ENCODE measurements around the gene FAM53A. TPM values are rescaled to one million over a fixed set of nuclear protein-coding genes. Genes with fewer than 3 reads are reported as not detected.

FAM53A gene
- total and polyA plus RNA-seq, 2 of the 13 experiments (the other 11 are each of a cell fraction or from before 2014, with no cell fraction given): 0.48 to 1.1 TPM

- DNase-seq (ENCODE audit: low spot score) (no peak), ATAC-seq (no peak; the same call in 2 of the 3 replicates), FAIRE-seq (no peak)
- TF ChIP-seq ZNF7 (CRISPR knock-in tag; IDR thresholded peaks at IDR 0.05) (no peak), ZBTB7B (CRISPR knock-in tag; IDR thresholded peaks at IDR 0.05) (no peak), ZNF557 (CRISPR knock-in tag; IDR thresholded peaks at IDR 0.05) (no peak), ZMYM2 (CRISPR knock-in tag; IDR thresholded peaks at IDR 0.05) (no peak), ZNF616 (CRISPR knock-in tag; IDR thresholded peaks at IDR 0.05; ENCODE audit: low read depth) (no peak), SP140L (CRISPR knock-in tag; IDR thresholded peaks at IDR 0.05; ENCODE audit: borderline replicate concordance) (no peak), ZFYVE20 (CRISPR knock-in tag; IDR thresholded peaks at IDR 0.05; ENCODE audit: borderline replicate concordance, low read depth) (no peak), NFE2L2 (IDR thresholded peaks at IDR 0.05; ENCODE audit: low read length) (no peak), ZNF605 (CRISPR knock-in tag; IDR thresholded peaks at IDR 0.05) (no peak), GTF2F1 (IDR thresholded peaks at IDR 0.05; ENCODE audit: low read length) (no peak), PBX3 (CRISPR knock-in tag; IDR thresholded peaks at IDR 0.05; ENCODE audit: borderline replicate concordance) (no peak), SNAI1 (CRISPR knock-in tag; IDR thresholded peaks at IDR 0.05; ENCODE audit: borderline replicate concordance) (no peak), SP5 (CRISPR knock-in tag; IDR thresholded peaks at IDR 0.05; ENCODE audit: borderline replicate concordance, low read depth) (no peak), SKI (IDR thresholded peaks at IDR 0.05; ENCODE audit: partially characterized antibody) (no peak)
- TF ChIP-seq, protein P1, sequence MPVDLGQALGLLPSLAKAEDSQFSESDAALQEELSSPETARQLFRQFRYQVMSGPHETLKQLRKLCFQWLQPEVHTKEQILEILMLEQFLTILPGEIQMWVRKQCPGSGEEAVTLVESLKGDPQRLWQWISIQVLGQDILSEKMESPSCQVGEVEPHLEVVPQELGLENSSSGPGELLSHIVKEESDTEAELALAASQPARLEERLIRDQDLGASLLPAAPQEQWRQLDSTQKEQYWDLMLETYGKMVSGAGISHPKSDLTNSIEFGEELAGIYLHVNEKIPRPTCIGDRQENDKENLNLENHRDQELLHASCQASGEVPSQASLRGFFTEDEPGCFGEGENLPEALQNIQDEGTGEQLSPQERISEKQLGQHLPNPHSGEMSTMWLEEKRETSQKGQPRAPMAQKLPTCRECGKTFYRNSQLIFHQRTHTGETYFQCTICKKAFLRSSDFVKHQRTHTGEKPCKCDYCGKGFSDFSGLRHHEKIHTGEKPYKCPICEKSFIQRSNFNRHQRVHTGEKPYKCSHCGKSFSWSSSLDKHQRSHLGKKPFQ (CRISPR knock-in tag; IDR thresholded peaks at IDR 0.05; ENCODE audit: insufficient replicate concordance): no peak
- TF ChIP-seq, protein P2, sequence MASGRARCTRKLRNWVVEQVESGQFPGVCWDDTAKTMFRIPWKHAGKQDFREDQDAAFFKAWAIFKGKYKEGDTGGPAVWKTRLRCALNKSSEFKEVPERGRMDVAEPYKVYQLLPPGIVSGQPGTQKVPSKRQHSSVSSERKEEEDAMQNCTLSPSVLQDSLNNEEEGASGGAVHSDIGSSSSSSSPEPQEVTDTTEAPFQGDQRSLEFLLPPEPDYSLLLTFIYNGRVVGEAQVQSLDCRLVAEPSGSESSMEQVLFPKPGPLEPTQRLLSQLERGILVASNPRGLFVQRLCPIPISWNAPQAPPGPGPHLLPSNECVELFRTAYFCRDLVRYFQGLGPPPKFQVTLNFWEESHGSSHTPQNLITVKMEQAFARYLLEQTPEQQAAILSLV (CRISPR knock-in tag; IDR thresholded peaks at IDR 0.05; ENCODE audit: borderline replicate concordance): no peak
- TF ChIP-seq, protein P3, sequence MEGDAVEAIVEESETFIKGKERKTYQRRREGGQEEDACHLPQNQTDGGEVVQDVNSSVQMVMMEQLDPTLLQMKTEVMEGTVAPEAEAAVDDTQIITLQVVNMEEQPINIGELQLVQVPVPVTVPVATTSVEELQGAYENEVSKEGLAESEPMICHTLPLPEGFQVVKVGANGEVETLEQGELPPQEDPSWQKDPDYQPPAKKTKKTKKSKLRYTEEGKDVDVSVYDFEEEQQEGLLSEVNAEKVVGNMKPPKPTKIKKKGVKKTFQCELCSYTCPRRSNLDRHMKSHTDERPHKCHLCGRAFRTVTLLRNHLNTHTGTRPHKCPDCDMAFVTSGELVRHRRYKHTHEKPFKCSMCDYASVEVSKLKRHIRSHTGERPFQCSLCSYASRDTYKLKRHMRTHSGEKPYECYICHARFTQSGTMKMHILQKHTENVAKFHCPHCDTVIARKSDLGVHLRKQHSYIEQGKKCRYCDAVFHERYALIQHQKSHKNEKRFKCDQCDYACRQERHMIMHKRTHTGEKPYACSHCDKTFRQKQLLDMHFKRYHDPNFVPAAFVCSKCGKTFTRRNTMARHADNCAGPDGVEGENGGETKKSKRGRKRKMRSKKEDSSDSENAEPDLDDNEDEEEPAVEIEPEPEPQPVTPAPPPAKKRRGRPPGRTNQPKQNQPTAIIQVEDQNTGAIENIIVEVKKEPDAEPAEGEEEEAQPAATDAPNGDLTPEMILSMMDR (CRISPR knock-in tag; IDR thresholded peaks at IDR 0.05): no peak
- Histone ChIP-seq H3K4me3 (replicated peaks in 1 of 3; ENCODE audit: insufficient read depth in 1 of 3, low read depth in 2 of 3, low read length in 3 of 3) (no peak overlapping the region), H3K79me2 (ENCODE audit: insufficient read depth, low read length) (no peaks in the 10 kb centered on the region), H3K27me3 (ENCODE audit: control insufficient read depth in 1 of 2, insufficient read depth in 2 of 2, low read length in 2 of 2) (peaks cover 10 to 36% of the 10 kb centered on the region in 2 experiments; a peak in 4 of 5 replicates), H4K20me1 (ENCODE audit: insufficient read depth, low read length) (no peaks in the 10 kb centered on the region), H3K9me3 (ENCODE audit: low read length) (no peaks in the 10 kb centered on the region), H3K27ac (ENCODE audit: extremely low read length, insufficient read depth, low read length) (no peak overlapping the region), H3K9ac (ENCODE audit: insufficient read depth, low read depth, low read length) (no peak overlapping the region), H2AFZ (ENCODE audit: low read length) (no peak overlapping the region), H3K4me1 (ENCODE audit: insufficient read depth, low read length) (no peaks in the 10 kb centered on the region), H3K4me2 (ENCODE audit: low read depth, low read length) (no peak overlapping the region), H3K36me3 (replicated peaks in 1 of 2; ENCODE audit: control insufficient read depth in 1 of 2, insufficient read depth in 2 of 2, low read length in 2 of 2) (no peaks in the 10 kb centered on the region)
- intact Hi-C loops (cut with micrococcal nuclease; ENCODE audit: unreplicated experiment): no loop called here
- WGBS (ENCODE audit: low lambda C conversion rate): 39% methylated on average over 3 of the region's 9 CpGs
- ChIA-PET CTCF (ENCODE audit: low intra/inter-chr PET ratio, low total read pairs) (no interaction called here), POLR2A (no interaction called here)
- BruUV-seq (replicated peaks): no TSS peak
- in situ Hi-C loops (cut with HindIII; ENCODE audit: extremely low pct_ligation_motif_present, low pct_unique_long_range_greater_than_20kb): no loop called here
Observed at GRCh38 chr4:1611501-1611870, 72.6 kb downstream of the FAM53A start.

Measured in HepG2 (cell line).